Activated B cell treated with CpG ODN at 0.5 μM for 24 hours (primary cell): ENCODE results near the gene SETD4. TPM values are rescaled to one million over a fixed set of nuclear protein-coding genes. Genes with fewer than 3 reads are reported as not detected.
"Not testable (repeated sequence)": the region's sequence is repeated elsewhere in the genome, so short reads cannot be mapped to it uniquely, and the experiment has no call there.

Source experiments
- ATAC-seq: fragments of 200-7000 bp; cut with Tn5 transposase; one replicate; pipeline ENCODE4 v1.10.0; 2021; ENCODE audit warnings: low read depth, mild to moderate bottlenecking, moderate library complexity
- CTCF ChIA-PET: fragments of 350-600 bp; sonication (Branson Sonifier 250); formaldehyde crosslinking; loops from one replicate; lab custom pipeline; 2021; ENCODE audit warnings: antibody characterized with exemption; lab: Charles Lee
- POLR2A ChIA-PET: fragments of 350-600 bp; sonication (Branson Sonifier 250); formaldehyde crosslinking; loops from one replicate; lab custom pipeline; 2021; ENCODE audit warnings: antibody characterized with exemption; lab: Charles Lee
- DNase-seq: peaks from one replicate; pipeline ENCODE4 v3.0.0; 2022
- H3K27ac Mint-ChIP-seq: one replicate; pipeline ENCODE4 v1.8.0; 2020; ENCODE audit warnings: mixed read lengths
- H3K27me3 Mint-ChIP-seq: one replicate; pipeline ENCODE4 v1.8.0; 2021; ENCODE audit warnings: mixed read lengths
- H3K36me3 Mint-ChIP-seq: one replicate; pipeline ENCODE4 v1.8.0; 2021; ENCODE audit warnings: low read depth, mixed read lengths
- H3K4me1 Mint-ChIP-seq: one replicate; pipeline ENCODE4 v1.8.0; 2021; ENCODE audit warnings: mixed read lengths
- H3K4me3 Mint-ChIP-seq: one replicate; pipeline ENCODE4 v1.8.0; 2020; ENCODE audit warnings: mild to moderate bottlenecking, mixed read lengths
- H3K9me3 Mint-ChIP-seq: one replicate; pipeline ENCODE4 v1.8.0; 2020; ENCODE audit warnings: mixed read lengths
- intact Hi-C: fragments of 100-400 bp; cut with micrococcal nuclease; formaldehyde crosslinking; loops from one replicate; pipeline ENCODE4 v1.15.1; 2024
- total RNA-seq: library from RNA; stranded (reverse); gene quantifications from 2 replicates; pipeline ENCODE4 v1.2.3, GENCODE V29; 2022
- TF ChIP-seq, protein P1 (sequence below): fragments of 200-600 bp; IDR thresholded peaks from one replicate; pipeline ENCODE4 v1.8.0; 2022; ENCODE audit warnings: antibody characterized with exemption, mild to moderate bottlenecking

SETD4 gene
- total RNA-seq, 1 donor from 2014 or later: 40.4 TPM

DNA sequence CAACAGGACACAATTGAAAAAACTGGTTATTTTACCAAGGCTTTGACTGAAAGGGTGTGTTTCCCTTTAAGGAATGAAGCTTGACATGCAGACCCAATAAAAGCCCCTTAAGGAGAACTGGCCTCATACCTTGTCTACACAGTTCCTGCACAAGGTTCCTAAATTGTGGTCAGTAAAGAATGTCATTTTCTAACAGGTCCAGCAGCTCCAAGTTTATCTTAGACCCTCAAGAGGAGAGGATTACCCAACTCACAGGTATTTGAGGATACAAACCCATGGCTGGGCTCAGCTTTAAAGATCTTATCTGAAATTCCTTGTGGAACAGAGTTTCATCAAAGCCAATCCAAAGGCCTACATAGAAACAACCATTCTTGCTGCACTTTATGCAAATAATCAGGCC lies 43.1 kb upstream of the SETD4 start:
- CTCF ChIA-PET: interaction anchor here (1.1 to 1.6 kb wide), 3 partner anchors 10 to 44 kb away, joined by 3 to 5 read pairs (median 4); partner anchors contain the start of gene SETD4
- ATAC-seq: no peak
- POLR2A ChIA-PET: interaction anchor here (1.7 kb wide), 1 partner anchor 43 kb away, joined by 4 read pairs; the partner anchor contains the start of gene SETD4
- H3K27me3 Mint-ChIP-seq: peaks cover 22% of the 10 kb centered on the region
- intact Hi-C loops: no loop called here
- H3K36me3 Mint-ChIP-seq: no peaks in the 10 kb centered on the region
- H3K4me1 Mint-ChIP-seq: peaks cover 10% of the 10 kb centered on the region
- no peak overlapping the region for H3K27ac Mint-ChIP-seq
- TF ChIP-seq, protein P1, sequence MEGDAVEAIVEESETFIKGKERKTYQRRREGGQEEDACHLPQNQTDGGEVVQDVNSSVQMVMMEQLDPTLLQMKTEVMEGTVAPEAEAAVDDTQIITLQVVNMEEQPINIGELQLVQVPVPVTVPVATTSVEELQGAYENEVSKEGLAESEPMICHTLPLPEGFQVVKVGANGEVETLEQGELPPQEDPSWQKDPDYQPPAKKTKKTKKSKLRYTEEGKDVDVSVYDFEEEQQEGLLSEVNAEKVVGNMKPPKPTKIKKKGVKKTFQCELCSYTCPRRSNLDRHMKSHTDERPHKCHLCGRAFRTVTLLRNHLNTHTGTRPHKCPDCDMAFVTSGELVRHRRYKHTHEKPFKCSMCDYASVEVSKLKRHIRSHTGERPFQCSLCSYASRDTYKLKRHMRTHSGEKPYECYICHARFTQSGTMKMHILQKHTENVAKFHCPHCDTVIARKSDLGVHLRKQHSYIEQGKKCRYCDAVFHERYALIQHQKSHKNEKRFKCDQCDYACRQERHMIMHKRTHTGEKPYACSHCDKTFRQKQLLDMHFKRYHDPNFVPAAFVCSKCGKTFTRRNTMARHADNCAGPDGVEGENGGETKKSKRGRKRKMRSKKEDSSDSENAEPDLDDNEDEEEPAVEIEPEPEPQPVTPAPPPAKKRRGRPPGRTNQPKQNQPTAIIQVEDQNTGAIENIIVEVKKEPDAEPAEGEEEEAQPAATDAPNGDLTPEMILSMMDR: no peak
- no peak for DNase-seq
- no peaks in the 10 kb centered on the region for H3K9me3 Mint-ChIP-seq
- H3K4me3 Mint-ChIP-seq: no peak overlapping the region

DNA sequence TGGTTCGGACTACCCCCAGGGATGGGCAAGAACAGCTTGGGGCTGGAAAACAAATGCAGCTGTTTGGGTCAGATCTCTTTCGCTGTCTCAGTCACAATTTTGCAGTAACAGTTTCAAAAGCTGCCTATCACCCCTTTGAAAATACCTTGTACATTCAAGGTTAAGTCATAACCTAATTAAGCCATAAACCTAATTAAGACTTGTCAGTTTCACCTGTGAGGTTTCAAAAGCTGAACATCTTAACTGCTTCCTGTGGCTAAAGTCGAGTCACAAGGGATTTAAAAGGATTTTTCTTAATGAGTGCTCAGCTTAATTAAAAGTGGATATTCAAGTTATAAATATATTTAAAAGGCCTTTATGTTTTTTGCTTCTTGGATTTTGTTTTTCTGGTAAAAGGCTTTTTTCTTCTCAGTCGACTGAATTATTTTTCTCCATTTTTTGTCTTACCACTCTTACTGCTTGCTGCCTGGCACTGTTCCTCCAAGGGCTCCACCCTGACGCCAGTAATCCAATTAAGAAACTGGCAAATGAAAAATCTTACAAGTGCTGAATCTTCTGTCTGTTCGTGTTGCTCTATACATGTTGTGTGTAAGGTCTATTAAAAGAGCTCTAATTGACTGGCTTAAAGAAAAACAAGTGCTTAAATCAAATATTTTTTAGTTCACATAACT lies 40.8 kb upstream of the SETD4 start:
- TF ChIP-seq, protein P1: no peak
- peaks cover 15% of the 10 kb centered on the region for H3K27me3 Mint-ChIP-seq
- ATAC-seq (no peak), DNase-seq (no peak)
- H3K36me3 Mint-ChIP-seq: no peaks in the 10 kb centered on the region
- ChIA-PET POLR2A (interaction anchor here (0.6 to 1.3 kb wide), 3 partner anchors 11 to 41 kb away, joined by 3 to 5 read pairs (median 3); partner anchors contain the start of gene SETD4), CTCF (no interaction called here)
- no peaks in the 10 kb centered on the region for H3K9me3 Mint-ChIP-seq
- intact Hi-C loops: no loop called here
- peaks cover 21% of the 10 kb centered on the region for H3K4me1 Mint-ChIP-seq
- H3K27ac Mint-ChIP-seq: no peak overlapping the region
- H3K4me3 Mint-ChIP-seq: no peak overlapping the region

DNA sequence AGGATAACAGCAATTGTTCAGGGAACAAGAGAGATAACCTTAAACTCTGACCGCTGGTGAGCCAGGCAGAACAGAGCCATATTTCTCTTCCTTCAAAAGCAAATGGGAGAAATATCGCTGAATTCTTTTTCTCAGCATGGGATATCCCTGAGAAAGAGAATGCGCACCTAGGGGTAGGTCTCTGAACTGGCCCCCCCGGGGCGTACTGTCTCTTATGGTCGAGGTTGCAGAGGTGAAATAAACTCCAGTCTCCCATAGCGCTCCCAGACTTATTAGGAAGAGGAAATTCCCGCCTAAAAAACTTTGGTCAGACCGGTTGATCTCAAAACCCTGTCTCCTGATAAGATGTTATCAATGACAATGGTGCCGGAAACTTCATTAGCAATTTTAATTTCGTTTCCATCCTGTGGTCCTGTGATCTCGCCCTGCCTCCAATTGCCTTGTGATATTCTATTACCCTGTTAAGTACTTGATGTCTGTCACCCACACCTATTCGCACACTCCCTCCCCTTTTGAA lies 39.4 kb upstream of the SETD4 start:
- H3K27me3 Mint-ChIP-seq, POLR2A ChIA-PET, ATAC-seq, CTCF ChIA-PET, H3K36me3 Mint-ChIP-seq, H3K9me3 Mint-ChIP-seq, intact Hi-C loops, DNase-seq, H3K27ac Mint-ChIP-seq, H3K4me3 Mint-ChIP-seq: not testable (repeated sequence)
- peaks cover 18% of the 10 kb centered on the region for H3K4me1 Mint-ChIP-seq

DNA sequence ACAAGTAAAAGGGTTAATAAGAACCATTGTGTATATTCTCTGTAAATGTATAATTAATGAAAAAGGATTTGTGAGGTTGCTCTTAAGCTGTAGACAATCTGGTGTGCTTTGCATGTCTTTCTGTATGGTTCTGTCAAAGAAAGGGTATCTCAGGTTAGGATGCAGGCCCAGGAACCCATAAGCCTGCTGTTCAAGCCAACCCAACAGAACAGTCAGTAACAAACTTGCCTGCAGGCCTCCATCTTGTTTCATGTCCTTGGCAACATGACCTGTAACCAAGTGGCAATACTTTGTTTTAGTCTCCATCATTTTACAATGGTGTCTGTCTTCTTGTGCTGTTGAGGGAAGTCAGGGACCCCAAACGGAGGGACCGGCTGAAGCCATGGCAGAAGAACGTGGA lies 38.7 kb upstream of the SETD4 start:
- intact Hi-C loops: no loop called here
- ChIA-PET POLR2A (interaction anchor here (1.3 to 1.4 kb wide), 2 partner anchors 29 to 39 kb away, joined by 4 to 7 read pairs; partner anchors contain the start of genes CBR1 and SETD4), CTCF (no interaction called here)
- ATAC-seq (no peak), DNase-seq (no peak)
- H3K4me3 Mint-ChIP-seq: no peak overlapping the region
- no peaks in the 10 kb centered on the region for H3K27me3 Mint-ChIP-seq
- H3K4me1 Mint-ChIP-seq: peaks cover 11% of the 10 kb centered on the region
- TF ChIP-seq, protein P1: no peak
- H3K9me3 Mint-ChIP-seq: no peaks in the 10 kb centered on the region
- H3K27ac Mint-ChIP-seq: no peak overlapping the region
- no peaks in the 10 kb centered on the region for H3K36me3 Mint-ChIP-seq

DNA sequence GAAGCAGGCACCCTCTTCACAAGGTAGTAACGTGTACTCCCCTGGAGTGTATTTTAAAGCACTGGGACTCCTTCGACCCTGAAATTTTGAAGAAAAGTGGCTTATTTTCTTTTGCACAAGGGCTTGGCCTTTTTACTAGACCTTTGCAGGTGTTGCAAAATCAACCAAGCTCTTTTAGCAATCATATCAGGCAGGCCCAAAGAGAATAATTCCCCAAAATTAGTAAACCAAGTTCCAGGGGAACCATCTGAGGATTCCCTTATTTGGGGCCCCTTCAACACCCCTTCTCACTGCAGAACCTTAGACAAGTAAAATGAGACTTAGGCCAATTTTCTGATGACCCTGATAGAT lies 37.8 kb upstream of the SETD4 start:
- TF ChIP-seq, protein P1: no peak
- ChIA-PET POLR2A (interaction anchor here (1.3 to 1.4 kb wide), 2 partner anchors 29 to 38 kb away, joined by 4 to 7 read pairs; partner anchors contain the start of genes CBR1 and SETD4), CTCF (interaction anchor here (0.7 kb wide), 1 partner anchor 21 kb away, joined by 3 read pairs; no protein-coding TSS in a partner anchor)
- H3K27ac Mint-ChIP-seq: peak overlapping the region; percentile 71
- no peaks in the 10 kb centered on the region for H3K27me3 Mint-ChIP-seq
- DNase-seq: no peak
- peaks cover 6% of the 10 kb centered on the region for H3K36me3 Mint-ChIP-seq
- no peak for ATAC-seq
- intact Hi-C loops: no loop called here
- H3K9me3 Mint-ChIP-seq: peaks cover 6% of the 10 kb centered on the region
- H3K4me3 Mint-ChIP-seq: peak overlapping the region; percentile 5
- peaks cover 11% of the 10 kb centered on the region for H3K4me1 Mint-ChIP-seq
